Loucy (cell line): ENCODE data around the gene ZKSCAN3.

Experiments
- EZH2phosphoT487 ChIP-seq: fragments of 200-600 bp; IDR thresholded peaks from 2 replicates; pipeline ENCODE4 v1.6.1; 2018; ENCODE audit warnings: antibody characterized with exemption, mild to moderate bottlenecking, moderate library complexity, borderline replicate concordance
- TF ChIP-seq, protein P1 (sequence below): fragments of 200-600 bp; sonication (generic); conservative IDR thresholded peaks from 2 replicates; pipeline ENCODE4 v1.5.1; 2014; ENCODE audit warnings: mild to moderate bottlenecking, antibody characterized with exemption, low read length

DNA sequence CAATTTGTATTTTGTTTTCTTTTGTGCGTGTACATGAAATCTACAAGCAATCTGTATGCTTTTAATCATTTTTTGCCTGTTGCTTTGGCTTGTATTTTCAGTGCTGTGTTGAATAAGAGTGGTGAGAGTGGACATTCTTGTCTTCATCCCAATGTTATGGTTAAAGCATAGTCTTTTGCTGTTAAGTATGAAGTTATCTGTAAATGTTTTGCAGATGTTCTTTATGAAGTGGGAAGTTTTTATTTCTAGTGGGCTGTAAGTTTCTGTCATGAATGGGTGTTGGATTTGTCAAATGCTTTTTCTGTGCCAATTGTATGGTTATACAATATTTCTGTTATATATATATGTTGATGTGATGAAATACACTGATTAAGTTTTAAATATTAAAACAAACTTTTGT lies 24.2 kb downstream of the ZKSCAN3 start:
- TF ChIP-seq, protein P1, sequence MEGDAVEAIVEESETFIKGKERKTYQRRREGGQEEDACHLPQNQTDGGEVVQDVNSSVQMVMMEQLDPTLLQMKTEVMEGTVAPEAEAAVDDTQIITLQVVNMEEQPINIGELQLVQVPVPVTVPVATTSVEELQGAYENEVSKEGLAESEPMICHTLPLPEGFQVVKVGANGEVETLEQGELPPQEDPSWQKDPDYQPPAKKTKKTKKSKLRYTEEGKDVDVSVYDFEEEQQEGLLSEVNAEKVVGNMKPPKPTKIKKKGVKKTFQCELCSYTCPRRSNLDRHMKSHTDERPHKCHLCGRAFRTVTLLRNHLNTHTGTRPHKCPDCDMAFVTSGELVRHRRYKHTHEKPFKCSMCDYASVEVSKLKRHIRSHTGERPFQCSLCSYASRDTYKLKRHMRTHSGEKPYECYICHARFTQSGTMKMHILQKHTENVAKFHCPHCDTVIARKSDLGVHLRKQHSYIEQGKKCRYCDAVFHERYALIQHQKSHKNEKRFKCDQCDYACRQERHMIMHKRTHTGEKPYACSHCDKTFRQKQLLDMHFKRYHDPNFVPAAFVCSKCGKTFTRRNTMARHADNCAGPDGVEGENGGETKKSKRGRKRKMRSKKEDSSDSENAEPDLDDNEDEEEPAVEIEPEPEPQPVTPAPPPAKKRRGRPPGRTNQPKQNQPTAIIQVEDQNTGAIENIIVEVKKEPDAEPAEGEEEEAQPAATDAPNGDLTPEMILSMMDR, result no peak
- no peak for TF ChIP-seq EZH2phosphoT487
